GM21528 (cell line): Measurements from ENCODE around the gene FOXP2.
"Not testable (repeated sequence)": the region's sequence is repeated elsewhere in the genome, so short reads cannot be mapped to it uniquely, and the experiment has no call there.

ENCODE experiments used
- ATAC-seq: cut with Tn5 transposase; IDR thresholded peaks from one replicate; pipeline ENCODE4 v1.9.1; 2021; ENCODE audit warnings: mild to moderate bottlenecking, moderate library complexity; ENCODE audit not compliant: unreplicated experiment, low FRiP score

FOXP2 gene

DNA sequence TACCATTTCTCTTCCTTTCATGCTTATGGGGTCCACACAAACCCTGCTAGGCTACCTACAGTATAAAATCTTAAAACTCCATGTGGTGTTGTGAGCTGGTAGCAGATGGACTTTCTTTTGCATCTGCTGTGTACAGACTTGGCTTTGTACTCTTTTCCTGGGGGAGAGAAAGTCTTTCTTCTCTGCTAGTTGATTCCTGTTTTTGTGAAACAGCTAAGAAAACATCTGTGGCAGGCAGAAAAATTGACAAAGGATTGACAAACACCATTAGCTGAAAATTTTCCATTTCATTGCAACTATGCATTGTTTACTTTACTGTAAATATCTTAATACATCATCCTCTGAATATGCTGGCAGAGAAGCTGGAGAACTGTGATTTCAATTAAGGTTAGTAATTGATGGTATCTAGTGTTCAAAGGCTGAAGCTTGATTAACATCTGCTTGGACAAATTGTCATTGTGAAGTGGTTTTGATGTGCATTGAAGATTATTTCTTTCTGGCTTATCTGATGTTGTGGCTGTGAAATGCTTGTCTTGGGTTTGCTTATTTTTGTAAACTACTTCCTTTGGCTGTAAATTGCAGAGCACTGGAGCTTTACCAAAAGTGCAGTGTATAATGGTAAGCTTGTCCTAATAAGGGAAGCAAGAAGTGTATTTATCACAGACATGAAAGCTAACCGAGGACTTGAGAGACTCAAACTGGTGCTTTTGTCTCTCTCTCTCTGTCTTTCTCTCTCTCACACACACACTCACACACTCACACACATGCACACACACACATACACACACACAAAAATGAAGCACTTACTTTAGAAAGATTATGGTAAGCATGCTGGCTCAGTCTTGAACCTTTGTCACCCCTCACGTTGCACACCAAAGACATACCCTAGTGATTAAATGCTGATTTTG is at the start of gene FOXP2:
Gene FOXP2, plus strand, starts transcription at position 660 of the 908 bp plus-strand sequence. CDS start 11,697 bp downstream, outside the sequence.
- ATAC-seq: no peak

DNA sequence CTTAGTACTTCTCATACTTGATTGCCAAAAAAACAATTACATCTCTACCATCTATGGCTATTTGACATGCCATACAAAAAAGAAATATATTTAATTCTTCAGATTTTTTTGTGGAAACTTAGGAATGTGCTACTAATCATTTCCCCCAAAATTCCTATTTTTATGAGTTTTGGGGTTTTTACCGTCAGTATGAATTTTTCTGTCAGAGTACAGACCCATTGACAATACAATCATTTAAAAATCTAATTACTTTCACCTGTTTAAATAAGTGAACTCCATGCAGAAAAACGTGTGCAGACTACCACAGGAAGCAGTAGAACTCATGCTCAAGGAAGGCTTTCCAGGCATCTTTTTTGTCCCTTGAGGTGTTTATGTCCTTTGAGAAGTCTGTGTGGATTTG is 48.8 kb upstream of the FOXP2 start:
- ATAC-seq: no peak

GRCh38 chr7:114368492-114368891 is 46.1 kb upstream of the FOXP2 start:
- ATAC-seq: no peak

DNA sequence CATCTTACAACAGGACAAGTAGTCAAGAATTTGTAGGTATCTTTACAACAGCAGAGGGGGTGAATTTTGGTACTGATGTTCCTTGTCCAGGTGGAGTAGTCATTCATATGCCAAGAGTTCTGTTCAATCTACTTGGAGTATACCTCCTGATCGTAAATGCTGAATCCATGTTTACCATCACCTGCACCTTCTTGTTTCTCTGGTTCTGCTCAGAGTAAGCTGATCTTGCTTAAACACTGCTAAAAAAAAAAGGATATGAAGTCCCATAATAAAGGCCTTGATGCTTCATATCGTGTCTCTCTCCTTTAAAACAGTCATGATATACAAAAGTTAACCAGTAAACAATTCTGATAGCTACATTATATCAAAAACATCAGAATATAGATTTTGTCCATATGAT is 45.3 kb upstream of the FOXP2 start:
- ATAC-seq: no peak

DNA sequence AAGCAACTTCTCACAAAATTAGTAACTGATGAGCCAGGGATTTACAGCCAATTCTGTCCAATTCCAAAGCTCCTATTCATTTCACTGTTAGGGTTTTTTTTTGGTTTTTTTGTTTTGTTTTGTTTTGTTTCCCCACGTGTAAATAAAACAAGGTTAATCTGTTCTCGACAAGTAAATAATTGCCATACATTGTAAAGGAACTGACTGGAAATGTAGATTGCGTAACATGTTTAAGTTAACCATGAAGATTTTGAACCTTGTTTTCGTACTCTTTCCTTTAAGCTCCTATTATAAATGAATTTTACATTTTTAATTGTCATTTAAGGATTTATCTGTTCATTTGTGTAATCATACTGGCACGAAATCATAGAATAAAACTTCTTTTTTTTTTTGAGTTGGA is 42.0 kb upstream of the FOXP2 start:
- no peak for ATAC-seq

GRCh38 chr7:114375907-114376306 is 38.7 kb upstream of the FOXP2 start:
- ATAC-seq: no peak

GRCh38 chr7:114383946-114384345 is 30.7 kb upstream of the FOXP2 start:
- ATAC-seq: not testable (repeated sequence)

DNA sequence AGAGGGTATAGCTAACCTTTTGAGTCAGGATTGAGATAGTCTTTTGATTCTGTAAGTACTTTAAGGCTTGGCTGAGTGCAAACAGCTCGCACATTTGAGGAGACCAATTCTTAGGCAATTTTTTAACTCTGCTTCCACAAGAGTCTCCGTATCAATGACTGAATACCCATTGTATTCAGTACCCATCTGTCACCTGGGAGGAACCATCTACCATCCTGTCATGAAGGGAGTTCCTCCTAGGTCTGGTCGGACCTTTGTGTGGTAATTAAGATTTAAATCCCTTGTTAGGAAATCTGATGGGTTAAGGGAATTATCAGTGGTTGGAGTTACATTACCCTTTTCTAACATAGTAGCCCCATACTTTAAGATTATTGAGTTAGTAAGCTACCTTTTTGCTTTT is 30.3 kb upstream of the FOXP2 start:
- ATAC-seq: not testable (repeated sequence)

DNA sequence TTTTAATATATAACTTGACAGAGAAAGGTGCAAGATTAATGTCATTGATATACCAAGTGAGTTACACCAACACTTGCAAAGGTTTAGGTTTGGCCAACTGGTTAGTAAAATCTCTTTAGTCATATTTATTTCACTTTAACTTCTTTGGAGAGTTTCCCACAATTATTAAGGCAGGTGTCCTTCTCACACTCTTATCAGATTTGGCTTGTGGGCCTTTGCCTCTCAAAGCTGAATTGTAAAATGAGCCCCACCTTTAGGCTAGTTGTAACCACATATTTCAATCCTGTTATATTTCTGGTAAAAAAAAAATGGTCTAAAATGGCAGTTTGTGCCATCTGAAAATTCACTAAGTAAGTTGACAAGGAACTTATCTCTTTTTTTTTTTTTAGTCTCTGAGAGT is 26.6 kb upstream of the FOXP2 start:
- no peak for ATAC-seq

DNA sequence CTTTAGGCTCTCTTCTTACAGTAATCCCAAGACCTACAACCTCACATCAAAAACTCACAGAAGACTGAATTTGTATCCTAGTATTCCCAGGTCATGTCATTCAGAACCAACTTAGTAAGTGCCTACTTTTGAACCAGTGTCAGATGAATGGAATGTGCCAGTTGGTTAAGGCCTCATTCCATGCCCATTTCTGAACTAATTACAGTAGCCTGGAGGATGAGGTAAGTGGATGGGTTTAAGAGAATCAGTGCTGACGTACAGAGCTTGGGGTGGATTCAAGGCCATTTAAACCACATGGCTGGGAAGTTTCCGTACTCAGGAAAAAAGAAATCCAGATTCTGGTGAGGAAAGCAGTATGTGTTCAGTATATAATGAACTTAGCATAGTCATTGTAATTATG is 21.9 kb upstream of the FOXP2 start:
- ATAC-seq: no peak

DNA sequence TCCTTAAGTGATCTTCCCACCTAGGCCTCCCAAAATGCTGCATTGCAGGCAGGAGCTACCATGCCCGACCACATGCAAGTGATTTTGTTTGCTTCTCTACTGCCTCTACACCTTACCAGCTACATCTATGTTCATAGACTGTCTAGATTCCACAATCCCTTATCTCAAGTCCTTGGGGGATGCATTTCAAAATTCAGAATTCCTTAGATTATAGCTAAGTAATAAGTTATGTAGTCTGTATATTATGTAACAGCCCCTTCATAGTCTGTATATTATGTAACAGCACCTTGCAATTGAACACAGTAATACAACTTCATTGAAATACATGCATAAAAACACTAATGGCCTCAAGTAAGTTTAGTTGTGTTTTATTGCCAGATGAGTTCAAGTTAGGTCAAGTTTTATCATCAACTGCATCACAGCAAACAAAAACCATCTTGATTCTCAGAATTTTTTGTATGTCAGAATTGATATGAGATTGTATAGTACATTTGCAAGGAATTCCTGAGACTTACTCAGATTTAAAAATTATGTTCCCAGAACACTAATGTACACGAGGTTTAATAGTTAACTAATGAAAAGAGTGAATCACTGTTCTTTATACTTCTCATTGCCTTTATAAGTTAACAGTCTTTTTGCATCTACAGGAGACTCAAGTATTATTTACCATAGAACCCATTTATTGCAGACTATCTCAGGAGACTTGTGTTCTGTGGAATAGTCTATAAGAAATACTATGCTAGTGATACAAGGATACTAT is 11.6 kb upstream of the FOXP2 start:
- no peak for ATAC-seq

DNA sequence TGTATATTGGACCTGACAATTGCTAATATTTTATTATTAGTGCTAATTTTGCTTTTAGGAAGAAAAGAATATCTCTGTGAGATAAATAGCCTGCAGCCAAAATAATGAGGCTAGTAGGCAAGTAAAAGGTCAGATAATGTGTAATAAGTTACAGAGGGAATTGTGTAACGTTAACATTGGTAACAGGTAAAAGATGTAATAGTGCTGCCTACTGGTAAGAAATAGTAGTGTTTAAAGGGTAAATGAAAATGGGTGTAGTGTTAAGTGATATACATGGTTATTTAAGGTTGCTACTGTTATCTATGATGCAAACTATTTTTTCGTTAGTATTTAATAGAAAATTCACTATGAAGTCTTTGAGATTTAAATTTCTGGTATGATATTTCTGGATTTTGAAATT is 9.2 kb upstream of the FOXP2 start:
- no peak for ATAC-seq

- no peak for ATAC-seq
Observed at GRCh38 chr7:114409750-114410149, 4.9 kb upstream of the FOXP2 start.

- no peak for ATAC-seq
Observed at GRCh38 chr7:114412548-114412947, 2.1 kb upstream of the FOXP2 start.

DNA sequence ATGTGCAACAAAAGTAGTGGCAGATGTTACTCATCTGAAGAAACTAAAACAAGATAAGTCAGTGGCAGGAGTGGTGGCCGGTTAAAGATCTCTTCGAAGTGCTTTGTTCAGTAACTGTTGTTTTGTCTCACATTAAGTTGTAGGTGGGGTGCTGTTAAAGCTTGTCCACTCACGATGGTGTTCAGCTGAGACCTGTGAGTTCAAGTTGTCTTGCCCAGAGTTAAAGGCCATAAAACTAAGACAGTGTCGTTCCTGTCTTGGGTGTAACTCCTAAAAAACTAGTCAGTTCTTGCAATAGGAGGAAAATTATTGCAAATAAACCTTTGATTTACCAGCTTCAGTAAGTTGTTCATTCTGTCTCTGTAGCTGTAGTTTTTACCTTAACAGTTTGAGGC is 857 bp upstream of the FOXP2 start:
- no peak for ATAC-seq

- ATAC-seq: no peak
Observed at GRCh38 chr7:114415064-114415989, 712 bp downstream of the FOXP2 start.

DNA sequence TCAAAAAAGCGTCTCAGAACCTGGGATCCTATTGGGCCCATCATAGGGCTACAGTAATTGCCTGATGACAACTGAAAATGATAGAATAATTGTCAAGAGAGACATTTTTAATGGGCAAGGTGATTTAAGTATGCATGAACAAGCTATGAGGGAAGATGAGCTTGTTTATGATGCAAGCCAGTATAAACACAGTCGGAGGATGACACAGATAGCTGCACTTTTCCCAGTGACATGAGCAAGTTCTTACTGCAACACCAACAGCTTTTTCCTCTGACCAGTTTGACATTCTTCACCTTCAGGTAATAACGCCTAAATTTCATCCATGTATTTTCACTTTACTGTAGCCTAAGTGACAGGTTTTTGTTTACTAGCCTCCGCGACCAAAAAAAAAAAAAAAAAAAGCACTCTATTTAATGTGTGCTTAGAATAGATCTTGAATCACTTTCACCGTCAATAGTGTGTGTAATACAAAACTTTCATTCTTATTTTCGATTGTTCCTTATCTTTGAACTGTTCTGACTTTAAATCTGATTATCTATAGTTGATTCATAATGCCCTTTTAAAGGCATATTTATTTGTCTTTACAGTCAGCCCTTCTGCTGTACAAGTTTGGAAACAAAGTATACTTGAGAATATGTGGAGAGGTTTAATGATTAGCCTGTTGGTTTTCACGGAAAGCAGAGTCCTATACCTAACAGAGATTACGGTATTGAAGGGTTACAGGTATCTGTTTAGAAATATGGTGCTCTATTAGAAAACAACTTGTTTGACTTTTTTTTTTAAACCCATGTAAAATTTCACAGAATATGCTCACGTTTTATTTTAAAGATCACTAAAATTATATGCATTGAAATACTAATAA is 1.7 kb downstream of the FOXP2 start:
- no peak for ATAC-seq

DNA sequence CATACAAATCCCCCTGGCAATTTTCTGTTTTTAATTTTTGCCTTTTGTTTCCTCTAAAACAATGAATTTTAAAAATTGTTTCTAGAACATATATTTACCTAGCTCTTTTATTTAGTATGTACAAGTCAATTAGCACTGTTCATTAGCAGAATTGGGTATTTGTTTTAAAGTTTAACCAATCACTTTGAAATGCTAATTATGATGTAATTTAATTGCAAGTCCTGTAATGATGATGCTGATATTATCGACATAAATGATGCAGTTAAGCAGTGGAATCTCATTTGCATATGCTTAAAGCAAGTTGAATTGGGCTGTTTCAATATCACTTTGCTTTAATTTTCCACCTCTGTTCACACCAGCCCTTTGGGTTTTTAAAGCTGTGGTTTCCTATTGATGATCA is 2.7 kb downstream of the FOXP2 start:
- no peak for ATAC-seq

- ATAC-seq: no peak
Observed at GRCh38 chr7:114418117-114418516, 3.5 kb downstream of the FOXP2 start.
